Lower leg skin (tissue), 3 donors: Measurements from ENCODE around the gene YTHDC1.

Experiments
- POLR2A ChIP-seq, 2 donors: fragments of 450-650 bp; IDR thresholded peaks; one replicate each; pipeline ENCODE4 v1.6.1; 2016 to 2017; ENCODE audit warnings: antibody characterized with exemption in 2 of 2, mild to moderate bottlenecking in 1 of 2, moderate library complexity in 1 of 2
- TF ChIP-seq, protein P1 (sequence below), 3 donors: fragments of 450-650 bp; IDR thresholded peaks; one replicate each; pipeline ENCODE4 v1.5.1; 2016; ENCODE audit warnings: antibody characterized with exemption in 3 of 3, mild to moderate bottlenecking in 3 of 3, moderate library complexity in 2 of 3

DNA sequence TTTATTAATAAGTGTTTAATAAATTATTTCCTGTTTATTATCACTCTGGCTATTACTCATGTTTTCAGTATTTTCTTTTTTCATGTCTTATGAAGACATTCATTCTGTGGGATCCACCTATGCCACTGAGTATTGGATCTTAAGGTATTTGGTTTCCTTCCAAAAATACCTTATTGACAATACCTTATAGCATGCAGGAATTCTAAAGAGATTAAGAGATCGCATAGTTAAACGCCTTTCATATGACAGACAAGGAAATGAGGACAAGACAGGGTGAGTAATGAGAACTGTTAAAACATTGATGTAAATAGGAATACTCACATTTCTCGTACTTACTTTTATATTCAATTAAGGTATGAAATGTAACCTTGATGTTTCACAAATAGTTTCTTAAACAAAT is 66.2 kb downstream of the YTHDC1 start:
- TF ChIP-seq, protein P1, sequence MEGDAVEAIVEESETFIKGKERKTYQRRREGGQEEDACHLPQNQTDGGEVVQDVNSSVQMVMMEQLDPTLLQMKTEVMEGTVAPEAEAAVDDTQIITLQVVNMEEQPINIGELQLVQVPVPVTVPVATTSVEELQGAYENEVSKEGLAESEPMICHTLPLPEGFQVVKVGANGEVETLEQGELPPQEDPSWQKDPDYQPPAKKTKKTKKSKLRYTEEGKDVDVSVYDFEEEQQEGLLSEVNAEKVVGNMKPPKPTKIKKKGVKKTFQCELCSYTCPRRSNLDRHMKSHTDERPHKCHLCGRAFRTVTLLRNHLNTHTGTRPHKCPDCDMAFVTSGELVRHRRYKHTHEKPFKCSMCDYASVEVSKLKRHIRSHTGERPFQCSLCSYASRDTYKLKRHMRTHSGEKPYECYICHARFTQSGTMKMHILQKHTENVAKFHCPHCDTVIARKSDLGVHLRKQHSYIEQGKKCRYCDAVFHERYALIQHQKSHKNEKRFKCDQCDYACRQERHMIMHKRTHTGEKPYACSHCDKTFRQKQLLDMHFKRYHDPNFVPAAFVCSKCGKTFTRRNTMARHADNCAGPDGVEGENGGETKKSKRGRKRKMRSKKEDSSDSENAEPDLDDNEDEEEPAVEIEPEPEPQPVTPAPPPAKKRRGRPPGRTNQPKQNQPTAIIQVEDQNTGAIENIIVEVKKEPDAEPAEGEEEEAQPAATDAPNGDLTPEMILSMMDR (IDR thresholded peaks at IDR 0.05): no peak
- TF ChIP-seq POLR2A (IDR thresholded peaks at IDR 0.05): no peak
